ENCODE data around the gene SPINK4. TPM values are rescaled to one million over a fixed set of nuclear protein-coding genes. Genes with fewer than 3 reads are reported as not detected.

SPINK4 gene
- total RNA-seq, 2 donors from 2014 or later, result not detected

- no peaks in the 10 kb centered on the region for H3K4me1 ChIP-seq (replicated peaks)
- no peak overlapping the region for H3K4me3 ChIP-seq
- WGBS, result 46% methylated on average over 6 of the region's 6 CpGs
- TF ChIP-seq POLR2AphosphoS5 (IDR thresholded peaks at IDR 0.05), result no peak
- TF ChIP-seq CTCF (IDR thresholded peaks at IDR 0.05), result no peak
- no peak for TF ChIP-seq POLR2A (IDR thresholded peaks at IDR 0.05)
- H3K27me3 ChIP-seq (replicated peaks; ENCODE audit: insufficient read depth), result no peaks in the 10 kb centered on the region
- intact Hi-C loops (cut with DNase I), result no loop called here
- no peaks in the 10 kb centered on the region for H3K9me3 ChIP-seq
- no peaks in the 10 kb centered on the region for H3K36me3 ChIP-seq
- DNase-seq (ENCODE audit: low spot score), result no peak
- peak overlapping the region; percentile 14 to 55 for H3K27ac ChIP-seq
These were observed 42.5 kb upstream of the SPINK4 start for GRCh38 chr9:33197279-33198152.

GRCh38 chr9:33198165-33198564 is 41.8 kb upstream of the SPINK4 start:
- Histone ChIP-seq H3K4me1 (replicated peaks) (no peaks in the 10 kb centered on the region), H3K27me3 (replicated peaks; ENCODE audit: insufficient read depth) (no peaks in the 10 kb centered on the region), H3K27ac (peak overlapping the region in 1 of 2 donors; percentile 35), H3K36me3 (no peaks in the 10 kb centered on the region), H3K9me3 (no peaks in the 10 kb centered on the region), H3K4me3 (no peak overlapping the region)
- TF ChIP-seq CTCF (IDR thresholded peaks at IDR 0.05) (no peak), POLR2AphosphoS5 (IDR thresholded peaks at IDR 0.05) (peak; percentile 25)
- 55% methylated on average over 6 of the region's 6 CpGs for WGBS
- DNase-seq (ENCODE audit: low spot score), result peak; percentile 21
- intact Hi-C loops (cut with DNase I), result no loop called here

GRCh38 chr9:33202018-33202417 is 37.9 kb upstream of the SPINK4 start:
- TF ChIP-seq CTCF (IDR thresholded peaks at IDR 0.05), result no peak
- TF ChIP-seq POLR2AphosphoS5 (IDR thresholded peaks at IDR 0.05), result no peak
- TF ChIP-seq POLR2A (IDR thresholded peaks at IDR 0.05), result no peak
- intact Hi-C loops (cut with DNase I), result no loop called here
- H3K9me3 ChIP-seq, result no peaks in the 10 kb centered on the region
- H3K4me3 ChIP-seq, result no peak overlapping the region
- 100% methylated on average over 1 of the region's 1 CpG for WGBS
- H3K36me3 ChIP-seq, result no peaks in the 10 kb centered on the region
- DNase-seq (ENCODE audit: low spot score), result no peak
- no peaks in the 10 kb centered on the region for H3K4me1 ChIP-seq (replicated peaks)
- no peaks in the 10 kb centered on the region for H3K27me3 ChIP-seq (replicated peaks; ENCODE audit: insufficient read depth)
- no peak overlapping the region for H3K27ac ChIP-seq

GRCh38 chr9:33202552-33203201 is 37.3 kb upstream of the SPINK4 start:
- no peak overlapping the region for H3K4me3 ChIP-seq
- 43% methylated on average over 11 of the region's 11 CpGs for WGBS
- no peaks in the 10 kb centered on the region for H3K36me3 ChIP-seq
- intact Hi-C loops (cut with DNase I), result no loop called here
- no peaks in the 10 kb centered on the region for H3K4me1 ChIP-seq (replicated peaks)
- no peak for DNase-seq (ENCODE audit: low spot score)
- H3K9me3 ChIP-seq, result no peaks in the 10 kb centered on the region
- TF ChIP-seq POLR2AphosphoS5 (IDR thresholded peaks at IDR 0.05) (no peak), POLR2A (IDR thresholded peaks at IDR 0.05) (no peak), CTCF (IDR thresholded peaks at IDR 0.05) (no peak)
- peak overlapping the region in 1 of 2 donors; percentile 17 for H3K27ac ChIP-seq
- no peaks in the 10 kb centered on the region for H3K27me3 ChIP-seq (replicated peaks; ENCODE audit: insufficient read depth)
